Measurements from ENCODE around the gene SPG11.

DNA sequence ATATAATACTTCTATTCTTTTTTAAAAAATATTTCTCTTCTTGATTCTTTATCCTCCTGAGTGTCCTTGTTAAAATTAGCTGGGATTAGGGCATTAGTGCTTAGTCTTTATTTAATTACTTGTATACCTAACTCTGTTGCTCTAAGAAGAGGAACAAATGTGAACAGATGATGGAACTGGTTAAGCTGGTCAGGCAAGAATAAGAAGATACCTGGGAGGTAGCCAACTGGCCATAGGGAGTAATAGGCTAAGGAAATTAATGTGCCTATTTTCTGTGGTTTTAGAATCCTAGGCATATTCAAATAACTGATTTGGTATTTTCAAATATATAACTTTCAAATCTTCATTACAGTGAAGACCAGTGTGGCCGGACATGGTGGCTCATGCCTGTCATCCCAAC lies 72.1 kb downstream of the SPG11 start:
- TF ChIP-seq, protein P1, sequence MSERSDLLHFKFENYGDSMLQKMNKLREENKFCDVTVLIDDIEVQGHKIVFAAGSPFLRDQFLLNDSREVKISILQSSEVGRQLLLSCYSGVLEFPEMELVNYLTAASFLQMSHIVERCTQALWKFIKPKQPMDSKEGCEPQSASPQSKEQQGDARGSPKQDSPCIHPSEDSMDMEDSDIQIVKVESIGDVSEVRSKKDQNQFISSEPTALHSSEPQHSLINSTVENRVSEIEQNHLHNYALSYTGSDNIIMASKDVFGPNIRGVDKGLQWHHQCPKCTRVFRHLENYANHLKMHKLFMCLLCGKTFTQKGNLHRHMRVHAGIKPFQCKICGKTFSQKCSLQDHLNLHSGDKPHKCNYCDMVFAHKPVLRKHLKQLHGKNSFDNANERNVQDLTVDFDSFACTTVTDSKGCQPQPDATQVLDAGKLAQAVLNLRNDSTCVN (CRISPR knock-in tag; IDR thresholded peaks at IDR 0.05; ENCODE audit: borderline replicate concordance), result no peak
- no peak for TF ChIP-seq ZNF567 (CRISPR knock-in tag; IDR thresholded peaks at IDR 0.05; ENCODE audit: borderline replicate concordance)
- no peak for TF ChIP-seq ZBTB42 (CRISPR knock-in tag; IDR thresholded peaks at IDR 0.05)
- no peak for TF ChIP-seq SETDB1 (CRISPR knock-in tag; IDR thresholded peaks at IDR 0.05; ENCODE audit: borderline replicate concordance)
- no peak for TF ChIP-seq PHF8 (CRISPR knock-in tag; IDR thresholded peaks at IDR 0.05)
- TF ChIP-seq SIN3B (IDR thresholded peaks at IDR 0.05; ENCODE audit: low read length), result no peak
- no peak for TF ChIP-seq RARA (CRISPR knock-in tag; IDR thresholded peaks at IDR 0.05)
- TF ChIP-seq ZKSCAN1 (IDR thresholded peaks at IDR 0.05; ENCODE audit: low read length), result no peak
- no peak for TF ChIP-seq ZNF274 (CRISPR knock-in tag; IDR thresholded peaks at IDR 0.05)
